Karpas-422 (cell line): Measurements from ENCODE around the gene LIME1. TPM values are rescaled to one million over a fixed set of nuclear protein-coding genes. Genes with fewer than 3 reads are reported as not detected.

Experiments
- DNase-seq: peaks from one replicate; pipeline ENCODE4 v3.0.0-alpha.2; 2015
- H2AFZ ChIP-seq: fragments of 200-600 bp; sonication (generic); 2 replicates; pipeline ENCODE4 v1.6.1; 2014; ENCODE audit warnings: antibody characterized with exemption, low read length, mixed read lengths
- H3K27ac ChIP-seq: fragments of 200-600 bp; sonication (generic); 2 replicates; pipeline ENCODE4 v1.5.1; 2014; ENCODE audit warnings: mild to moderate bottlenecking, low read length, moderate library complexity
- H3K27me3 ChIP-seq: fragments of 200-600 bp; sonication (generic); 2 replicates; pipeline ENCODE4 v1.6.1; 2014; ENCODE audit warnings: low read length, mixed read lengths
- H3K36me3 ChIP-seq: fragments of 200-600 bp; sonication (generic); 2 replicates; pipeline ENCODE4 v1.6.1; 2014; ENCODE audit warnings: low read length, mixed read lengths; ENCODE audit not compliant: insufficient read depth
- H3K4me1 ChIP-seq: fragments of 200-600 bp; sonication (generic); 2 replicates; pipeline ENCODE4 v1.6.1; 2014; ENCODE audit warnings: mild to moderate bottlenecking, low read length, mixed read lengths
- H3K4me2 ChIP-seq: fragments of 200-600 bp; sonication (generic); 2 replicates; pipeline ENCODE4 v1.6.1; 2014; ENCODE audit warnings: low read length, low read depth, mild to moderate bottlenecking; ENCODE audit not compliant: poor library complexity, severe bottlenecking
- H3K4me3 ChIP-seq: fragments of 200-600 bp; sonication (generic); 2 replicates; pipeline ENCODE4 v1.5.1; 2014; ENCODE audit warnings: mild to moderate bottlenecking, antibody characterized with exemption, low read length, mixed read lengths
- H3K79me2 ChIP-seq: fragments of 200-600 bp; sonication (generic); 2 replicates; pipeline ENCODE4 v1.6.1; 2014; ENCODE audit warnings: mild to moderate bottlenecking, low read length, mixed read lengths
- H3K9ac ChIP-seq: fragments of 200-600 bp; sonication (generic); 2 replicates; pipeline ENCODE4 v1.6.0; 2014; ENCODE audit warnings: low read length
- H3K9me2 ChIP-seq: fragments of 200-600 bp; sonication (generic), shearing (Covaris generic); replicated peaks from 2 replicates; pipeline ENCODE4 v1.6.0; 2014; ENCODE audit warnings: mild to moderate bottlenecking, low read length, moderate library complexity; ENCODE audit not compliant: insufficient read depth
- H3K9me3 ChIP-seq: fragments of 300-700, 200-600 bp; sonication (generic); 2 replicates; pipeline ENCODE4 v1.6.1; 2014; ENCODE audit warnings: low read length, mixed read lengths
- H4K20me1 ChIP-seq: fragments of 200-600 bp; sonication (generic); 2 replicates; pipeline ENCODE4 v1.6.1; 2014; ENCODE audit warnings: mild to moderate bottlenecking, antibody characterized with exemption, low read length, low read depth; ENCODE audit not compliant: insufficient read depth
- total RNA-seq: library from RNA; depleted of rRNA; stranded (reverse); fragments of >200 nt; shearing (Covaris generic); gene quantifications from 2 replicates; pipeline ENCODE4 v1.2.3, GENCODE V29; 2014; ENCODE audit warnings: low replicate concordance

Gene LIME1
- total RNA-seq, 1 experiment from 2014 or later, result 3.4 TPM

- DNase-seq, result no peak
- H3K27ac ChIP-seq, result no peak overlapping the region
- H3K36me3 ChIP-seq, result no peaks in the 10 kb centered on the region
- no peak overlapping the region for H3K4me2 ChIP-seq
- no peaks in the 10 kb centered on the region for H4K20me1 ChIP-seq
- no peaks in the 10 kb centered on the region for H3K79me2 ChIP-seq
- H3K4me3 ChIP-seq, result no peak overlapping the region
- no peak overlapping the region for H2AFZ ChIP-seq
- no peaks in the 10 kb centered on the region for H3K4me1 ChIP-seq
- no peak overlapping the region for H3K9ac ChIP-seq
- H3K9me3 ChIP-seq, result no peaks in the 10 kb centered on the region
- H3K9me2 ChIP-seq, result no peaks in the 10 kb centered on the region
- no peaks in the 10 kb centered on the region for H3K27me3 ChIP-seq
These were observed 20.2 kb downstream of the LIME1 start for GRCh38 chr20:63756648-63756991.

GRCh38 chr20:63758152-63758551 lies 21.7 kb downstream of the LIME1 start:
- H3K36me3 ChIP-seq, result no peaks in the 10 kb centered on the region
- H3K4me1 ChIP-seq, result no peaks in the 10 kb centered on the region
- no peak overlapping the region for H2AFZ ChIP-seq
- DNase-seq, result no peak
- no peak overlapping the region for H3K27ac ChIP-seq
- no peaks in the 10 kb centered on the region for H3K9me3 ChIP-seq
- no peak overlapping the region for H3K9ac ChIP-seq
- no peak overlapping the region for H3K4me3 ChIP-seq
- H3K4me2 ChIP-seq, result no peak overlapping the region
- no peaks in the 10 kb centered on the region for H3K9me2 ChIP-seq
- H3K79me2 ChIP-seq, result no peaks in the 10 kb centered on the region
- H3K27me3 ChIP-seq, result no peaks in the 10 kb centered on the region
- H4K20me1 ChIP-seq, result no peaks in the 10 kb centered on the region

GRCh38 chr20:63759377-63759901 lies 23.0 kb downstream of the LIME1 start:
- H3K9me2 ChIP-seq, result no peaks in the 10 kb centered on the region
- H3K4me1 ChIP-seq, result no peaks in the 10 kb centered on the region
- no peaks in the 10 kb centered on the region for H3K9me3 ChIP-seq
- no peaks in the 10 kb centered on the region for H3K79me2 ChIP-seq
- H3K9ac ChIP-seq, result no peak overlapping the region
- no peak overlapping the region for H2AFZ ChIP-seq
- no peak overlapping the region for H3K27ac ChIP-seq
- no peaks in the 10 kb centered on the region for H4K20me1 ChIP-seq
- H3K36me3 ChIP-seq, result no peaks in the 10 kb centered on the region
- no peak for DNase-seq
- no peak overlapping the region for H3K4me2 ChIP-seq
- no peak overlapping the region for H3K4me3 ChIP-seq
- H3K27me3 ChIP-seq, result no peaks in the 10 kb centered on the region

GRCh38 chr20:63765082-63765873 lies 28.8 kb downstream of the LIME1 start:
- no peak for DNase-seq
- H3K9me3 ChIP-seq, result no peaks in the 10 kb centered on the region

GRCh38 chr20:63765902-63766301 lies 29.4 kb downstream of the LIME1 start:
- Histone ChIP-seq H3K4me2 (no peak overlapping the region), H3K4me3 (no peak overlapping the region), H4K20me1 (no peaks in the 10 kb centered on the region), H2AFZ (no peak overlapping the region), H3K9me3 (no peaks in the 10 kb centered on the region), H3K79me2 (no peaks in the 10 kb centered on the region), H3K9me2 (no peaks in the 10 kb centered on the region), H3K36me3 (no peaks in the 10 kb centered on the region), H3K27me3 (no peaks in the 10 kb centered on the region), H3K27ac (no peak overlapping the region), H3K4me1 (no peaks in the 10 kb centered on the region), H3K9ac (no peak overlapping the region)
- no peak for DNase-seq

More at GRCh38 chr20:63765082-63765873, 28.8 kb downstream of the LIME1 start:
- no peaks in the 10 kb centered on the region for H4K20me1 ChIP-seq
- H3K79me2 ChIP-seq, result no peaks in the 10 kb centered on the region
- H3K4me2 ChIP-seq, result no peak overlapping the region
- H3K9ac ChIP-seq, result no peak overlapping the region
- H3K27me3 ChIP-seq, result no peaks in the 10 kb centered on the region
- no peak overlapping the region for H2AFZ ChIP-seq
- no peaks in the 10 kb centered on the region for H3K4me1 ChIP-seq
- H3K36me3 ChIP-seq, result no peaks in the 10 kb centered on the region
- no peak overlapping the region for H3K27ac ChIP-seq
- no peaks in the 10 kb centered on the region for H3K9me2 ChIP-seq
- H3K4me3 ChIP-seq, result no peak overlapping the region

GRCh38 chr20:63766695-63767426 lies 30.4 kb downstream of the LIME1 start:
- H4K20me1 ChIP-seq, result no peaks in the 10 kb centered on the region
- no peaks in the 10 kb centered on the region for H3K27me3 ChIP-seq
- no peak overlapping the region for H3K9ac ChIP-seq
- H2AFZ ChIP-seq, result no peak overlapping the region
- DNase-seq, result no peak
- no peaks in the 10 kb centered on the region for H3K9me2 ChIP-seq
- H3K4me1 ChIP-seq, result no peaks in the 10 kb centered on the region
- H3K27ac ChIP-seq, result no peak overlapping the region
- no peak overlapping the region for H3K4me3 ChIP-seq
- H3K36me3 ChIP-seq, result no peaks in the 10 kb centered on the region
- H3K9me3 ChIP-seq, result no peaks in the 10 kb centered on the region
- no peaks in the 10 kb centered on the region for H3K79me2 ChIP-seq
- H3K4me2 ChIP-seq, result no peak overlapping the region

- no peak overlapping the region for H3K4me3 ChIP-seq
- no peak overlapping the region for H3K27ac ChIP-seq
- H3K4me1 ChIP-seq, result no peaks in the 10 kb centered on the region
- H3K9ac ChIP-seq, result no peak overlapping the region
- H3K79me2 ChIP-seq, result no peaks in the 10 kb centered on the region
- no peak for DNase-seq
- H2AFZ ChIP-seq, result no peak overlapping the region
- no peak overlapping the region for H3K4me2 ChIP-seq
- H3K9me2 ChIP-seq, result no peaks in the 10 kb centered on the region
- no peaks in the 10 kb centered on the region for H4K20me1 ChIP-seq
- H3K36me3 ChIP-seq, result no peaks in the 10 kb centered on the region
- H3K27me3 ChIP-seq, result no peaks in the 10 kb centered on the region
- no peaks in the 10 kb centered on the region for H3K9me3 ChIP-seq
These were observed 31.0 kb downstream of the LIME1 start for GRCh38 chr20:63767456-63767855.

- Histone ChIP-seq H3K4me1 (no peaks in the 10 kb centered on the region), H3K9me2 (no peaks in the 10 kb centered on the region), H4K20me1 (no peaks in the 10 kb centered on the region), H3K4me3 (no peak overlapping the region), H2AFZ (no peak overlapping the region), H3K9ac (no peak overlapping the region), H3K4me2 (no peak overlapping the region), H3K27me3 (no peaks in the 10 kb centered on the region), H3K27ac (no peak overlapping the region), H3K79me2 (no peaks in the 10 kb centered on the region), H3K9me3 (no peaks in the 10 kb centered on the region), H3K36me3 (no peaks in the 10 kb centered on the region)
- no peak for DNase-seq
These were observed 31.4 kb downstream of the LIME1 start for GRCh38 chr20:63767886-63768285.
